Gastrocnemius medialis (tissue), 4 donors: ENCODE measurements around the gene CDH4.

Experiments used
- CTCF ChIP-seq, 5 experiments: fragments of 450-650 bp in 3 of 5; fragments of 200-600 bp in 2 of 5; sonication (generic) in 2 of 5; IDR thresholded peaks in 4 of 5; conservative IDR thresholded peaks in 1 of 5; 1 replicate in 4 of 5; 2 replicates in 1 of 5; pipeline ENCODE4 v1.5.1; 2016 to 2019; ENCODE audit warnings: antibody characterized with exemption in 5 of 5, mild to moderate bottlenecking in 3 of 5, moderate library complexity in 3 of 5
- POLR2A ChIP-seq, 2 donors: fragments of 450-650 bp; IDR thresholded peaks; one replicate each; pipeline ENCODE4 v1.6.1; 2017; ENCODE audit warnings: antibody characterized with exemption in 2 of 2, mild to moderate bottlenecking in 2 of 2, moderate library complexity in 2 of 2

- TF ChIP-seq POLR2A (IDR thresholded peaks at IDR 0.05) (no peak), CTCF (IDR thresholded peaks at IDR 0.05 in 4 of 5, conservative IDR thresholded peaks at IDR 0.05 in 1 of 5) (no peak)
Measured at GRCh38 chr20:61347443-61347842, 95.4 kb downstream of the CDH4 start.
